SIG-M5 treated with dmso at 0.1 percent for 504 hours (cell line): ENCODE data around the gene ZGPAT.
"Not testable (repeated sequence)": the region's sequence is repeated elsewhere in the genome, so short reads cannot be mapped to it uniquely, and the experiment has no call there.

Experiments used
- DNase-seq: peaks from one replicate; lab custom pipeline; 2025; ENCODE audit not compliant: unreplicated experiment; lab: John Stamatoyannopoulos, UW

ZGPAT gene, protein sequence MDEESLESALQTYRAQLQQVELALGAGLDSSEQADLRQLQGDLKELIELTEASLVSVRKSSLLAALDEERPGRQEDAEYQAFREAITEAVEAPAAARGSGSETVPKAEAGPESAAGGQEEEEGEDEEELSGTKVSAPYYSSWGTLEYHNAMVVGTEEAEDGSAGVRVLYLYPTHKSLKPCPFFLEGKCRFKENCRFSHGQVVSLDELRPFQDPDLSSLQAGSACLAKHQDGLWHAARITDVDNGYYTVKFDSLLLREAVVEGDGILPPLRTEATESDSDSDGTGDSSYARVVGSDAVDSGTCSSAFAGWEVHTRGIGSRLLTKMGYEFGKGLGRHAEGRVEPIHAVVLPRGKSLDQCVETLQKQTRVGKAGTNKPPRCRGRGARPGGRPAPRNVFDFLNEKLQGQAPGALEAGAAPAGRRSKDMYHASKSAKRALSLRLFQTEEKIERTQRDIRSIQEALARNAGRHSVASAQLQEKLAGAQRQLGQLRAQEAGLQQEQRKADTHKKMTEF

GRCh38 chr20:63707558-63708300 is at the start of gene ZGPAT, which contains the start of gene ARFRP1:
Gene ZGPAT (plus strand): TSS chr20:63708039. CDS start chr20:63708581, 542 bp downstream.
Gene ARFRP1 (minus strand): TSS chr20:63707976. CDS start chr20:63707091, 885 bp downstream.
- DNase-seq = peak; percentile 87

DNA sequence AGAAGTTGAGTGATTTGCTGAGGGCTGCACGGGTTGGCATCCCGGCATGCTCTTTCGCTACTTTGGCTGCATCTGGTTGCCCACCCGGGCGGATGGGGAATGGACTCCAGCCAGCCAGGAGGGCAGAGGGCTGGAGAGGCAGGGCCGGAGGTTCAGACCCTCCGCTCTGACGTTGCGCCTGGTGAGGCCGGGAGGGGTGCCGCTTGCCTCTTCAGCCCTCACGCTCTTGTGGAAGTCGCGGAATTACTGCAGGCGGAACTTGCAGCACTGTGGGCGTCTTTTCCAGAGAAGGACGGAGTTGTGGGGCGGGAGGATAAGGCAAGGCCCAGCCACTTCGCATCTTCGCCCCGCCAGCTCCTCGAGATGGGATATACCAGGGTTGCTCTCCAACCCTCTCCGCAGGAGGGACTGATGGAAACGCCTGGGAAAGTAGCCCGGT is 49.1 kb upstream of the ZGPAT start:
- peak; percentile 41 for DNase-seq

DNA sequence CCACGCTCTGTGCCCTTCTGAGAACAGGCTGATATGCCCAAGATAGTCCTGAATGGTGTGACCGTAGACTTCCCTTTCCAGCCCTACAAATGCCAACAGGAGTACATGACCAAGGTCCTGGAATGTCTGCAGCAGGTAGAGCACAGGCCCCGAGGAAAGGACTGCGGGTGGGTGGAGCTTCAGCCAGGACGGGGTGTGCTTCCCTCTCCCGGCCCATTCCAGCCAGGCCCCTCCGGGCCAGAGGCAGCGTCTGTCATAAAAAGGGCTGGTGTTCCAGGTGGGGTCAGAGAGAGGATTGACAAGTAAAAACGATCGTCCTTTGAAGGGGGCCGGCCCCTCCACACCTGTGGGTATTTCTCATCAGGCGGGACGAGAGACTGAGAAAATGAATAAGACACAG is 48.5 kb upstream of the ZGPAT start:
- DNase-seq = no peak

- not testable (repeated sequence) for DNase-seq
Observed at GRCh38 chr20:63660174-63660573, 47.7 kb upstream of the ZGPAT start.

GRCh38 chr20:63660622-63661021 is 47.2 kb upstream of the ZGPAT start:
- no peak for DNase-seq

GRCh38 chr20:63661108-63661507 is 46.7 kb upstream of the ZGPAT start:
- no peak for DNase-seq

GRCh38 chr20:63661959-63662812 is 45.7 kb upstream of the ZGPAT start:
- no peak for DNase-seq

DNA sequence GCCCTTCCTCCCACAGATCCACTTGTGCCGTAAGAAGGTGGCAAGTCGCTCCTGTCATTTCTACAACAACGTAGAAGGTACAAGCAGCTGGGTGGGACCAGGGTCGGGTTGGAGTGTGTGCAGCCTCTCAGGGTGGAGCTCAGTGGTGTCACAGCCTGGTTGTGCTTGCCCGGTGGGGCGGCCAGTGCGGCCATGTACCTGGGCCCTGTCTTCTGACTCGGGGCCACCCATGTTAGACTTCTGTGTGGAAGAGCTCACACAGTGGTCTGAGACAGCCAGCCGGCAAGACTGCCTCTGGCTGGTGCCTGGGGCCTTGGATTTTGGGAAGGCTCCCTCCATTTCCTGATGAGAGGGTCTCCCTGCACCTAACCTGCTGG is 45.0 kb upstream of the ZGPAT start:
- DNase-seq = no peak

GRCh38 chr20:63663332-63664066 is 44.3 kb upstream of the ZGPAT start:
- DNase-seq = no peak

GRCh38 chr20:63664143-63664851 is 43.5 kb upstream of the ZGPAT start:
- no peak for DNase-seq

DNA sequence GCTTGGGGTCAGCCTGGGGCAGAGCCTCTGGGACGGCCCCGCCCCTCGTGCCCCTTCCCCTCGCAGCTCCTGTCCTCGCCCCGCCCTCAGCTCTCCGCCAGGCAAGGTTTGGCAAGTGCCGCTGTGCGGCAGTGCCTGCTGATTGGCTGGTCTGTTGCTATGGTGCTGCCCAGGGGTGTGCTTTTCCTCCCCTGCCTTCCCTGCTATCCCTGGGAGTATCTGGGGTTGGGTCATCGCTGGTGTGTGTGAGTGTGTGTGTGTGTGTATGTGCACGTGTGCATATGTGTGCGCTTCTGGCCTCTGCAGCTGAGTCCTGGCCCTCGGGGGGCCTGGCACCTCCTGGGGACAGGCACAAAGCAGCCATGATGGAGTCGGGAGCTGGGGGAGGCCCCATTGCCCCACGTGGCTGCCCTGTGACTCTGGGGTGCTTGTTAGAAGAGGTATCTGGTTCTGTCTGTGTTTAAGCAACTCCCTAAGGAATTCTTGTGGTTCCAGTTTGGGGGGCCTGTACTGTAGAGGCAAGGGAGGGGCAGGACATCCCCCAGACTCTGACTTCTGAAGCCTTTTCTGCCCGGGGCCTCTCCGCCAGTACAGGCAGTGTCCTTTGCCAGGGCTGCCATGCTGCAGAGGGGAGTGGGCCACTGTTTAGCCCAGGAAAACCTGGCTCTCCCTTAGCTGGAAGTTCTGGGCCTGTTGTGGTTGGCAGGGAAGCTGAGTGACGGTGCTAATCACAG is 42.8 kb upstream of the ZGPAT start:
- peak; percentile 26 for DNase-seq

DNA sequence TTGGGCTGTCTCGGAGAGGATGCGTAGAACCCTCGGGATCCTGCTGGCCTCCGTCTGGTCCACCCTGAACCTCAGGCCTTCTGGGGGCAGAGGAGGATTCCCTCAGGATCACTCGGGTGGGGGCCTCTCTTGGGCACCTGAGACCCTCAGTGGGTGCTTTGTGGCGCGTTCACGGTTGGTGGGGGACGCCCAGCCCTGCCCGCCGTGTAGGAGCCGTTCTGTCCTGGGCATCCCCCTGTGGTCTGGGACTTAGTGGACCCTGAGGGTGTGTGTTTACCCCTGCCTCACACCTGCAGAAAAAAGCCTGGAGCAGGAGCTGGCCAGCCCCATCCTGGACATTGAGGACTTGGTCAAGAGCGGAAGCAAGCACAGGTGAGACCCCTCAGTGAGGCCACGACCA is 42.1 kb upstream of the ZGPAT start:
- DNase-seq = no peak

GRCh38 chr20:63667858-63668257 is 40.0 kb upstream of the ZGPAT start:
- DNase-seq = no peak

- no peak for DNase-seq
Observed at GRCh38 chr20:63668351-63668750, 39.5 kb upstream of the ZGPAT start.

DNA sequence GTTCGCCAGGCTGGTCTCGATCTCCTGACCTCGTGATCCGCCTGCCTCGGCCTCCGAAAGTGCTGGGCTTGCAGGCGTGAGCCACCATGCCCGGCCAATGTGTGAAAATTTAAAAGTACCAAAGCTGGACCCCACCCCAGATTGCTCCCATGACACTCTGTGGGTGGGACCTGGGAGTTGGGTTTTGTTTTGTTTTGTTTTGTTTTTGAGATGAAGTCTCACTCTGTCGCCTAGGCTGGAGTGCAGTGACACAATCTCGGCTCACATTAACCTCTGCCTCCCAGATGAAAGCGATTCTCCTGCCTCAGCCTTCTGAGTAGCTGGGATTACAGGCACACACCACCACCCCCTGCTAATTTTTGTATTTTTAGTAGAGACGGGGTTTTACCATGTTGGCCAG is 36.1 kb upstream of the ZGPAT start:
- not testable (repeated sequence) for DNase-seq

DNA sequence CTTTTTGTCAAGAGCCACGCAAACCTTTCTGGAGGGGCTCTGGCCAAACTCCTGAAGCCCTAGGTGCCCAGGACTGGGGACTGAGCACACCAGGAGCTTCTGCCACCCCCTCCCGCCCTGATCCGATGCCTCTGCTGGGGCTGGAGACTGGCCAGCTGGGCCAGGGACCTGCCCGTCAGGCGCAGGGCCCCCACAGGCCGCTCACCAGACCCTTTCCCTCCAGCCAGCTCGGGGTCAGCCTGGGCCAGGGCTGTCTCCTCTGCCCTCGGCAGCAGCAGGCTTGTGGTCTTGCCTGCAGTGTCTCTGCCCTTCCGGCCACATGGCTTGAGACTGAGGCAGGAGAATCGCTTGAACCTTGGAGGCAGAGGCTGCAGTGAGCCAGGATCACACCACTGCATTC is 35.2 kb upstream of the ZGPAT start:
- DNase-seq = no peak

GRCh38 chr20:63673951-63674350 is 33.9 kb upstream of the ZGPAT start:
- no peak for DNase-seq

- no peak for DNase-seq
Observed at GRCh38 chr20:63675681-63676368, 32.0 kb upstream of the ZGPAT start.
